Sigmoid colon (tissue), 4 donors: Measurements from ENCODE around the gene MTA3.

Experiments
- CTCF ChIP-seq, 4 experiments: fragments of 450-650 bp in 3 of 4; fragments of 200-600 bp in 1 of 4; IDR thresholded peaks; one replicate each; pipeline ENCODE4 v1.5.1; 2016 to 2019; ENCODE audit warnings: antibody characterized with exemption in 4 of 4, mild to moderate bottlenecking in 3 of 4, moderate library complexity in 2 of 4
- POLR2A ChIP-seq, 2 donors: fragments of 450-650 bp; IDR thresholded peaks; one replicate each; pipeline ENCODE4 v1.6.1; 2016; ENCODE audit warnings: antibody characterized with exemption in 2 of 2, mild to moderate bottlenecking in 2 of 2, moderate library complexity in 2 of 2
- POLR2AphosphoS5 ChIP-seq, 4 donors: sonication (generic); formaldehyde crosslinking; IDR thresholded peaks; one replicate each; pipeline ENCODE4 v1.6.1; 2017; ENCODE audit warnings: antibody characterized with exemption in 4 of 4

GRCh38 chr2:42658306-42658705 lies 89.9 kb downstream of the MTA3 start:
- TF ChIP-seq POLR2AphosphoS5 (IDR thresholded peaks at IDR 0.05) (no peak), CTCF (IDR thresholded peaks at IDR 0.05) (no peak), POLR2A (IDR thresholded peaks at IDR 0.05) (no peak)
